Right lobe of liver (tissue), 6 donors: ENCODE measurements around the gene GCGR. TPM values are rescaled to one million over a fixed set of nuclear protein-coding genes. Genes with fewer than 3 reads are reported as not detected.

Experiments used
- ATAC-seq, 4 donors: fragments of 200-7000 bp; cut with Tn5 transposase; one replicate each; pipeline ENCODE4 v1.9.1; 2020; ENCODE audit warnings: mild to moderate bottlenecking in 4 of 4, moderate library complexity in 4 of 4
- DNase-seq, 3 donors: peaks; one replicate each; pipeline ENCODE4 v3.0.0-alpha.2; 2020
- H3K27ac ChIP-seq, 3 donors: fragments of 200-600 bp; one replicate each; pipeline ENCODE4 v1.8.0; 2022
- H3K27me3 ChIP-seq, 2 donors: fragments of 200-600 bp; one replicate each; pipeline ENCODE4 v1.8.0; 2022
- H3K36me3 ChIP-seq, 4 donors: fragments of 200-600 bp; sonication (generic) in 1 of 4; one replicate each; pipeline versions ENCODE4 v1.5.1 to v1.8.0; 2017 to 2022; ENCODE audit warnings: control low read depth in 1 of 4
- H3K4me1 ChIP-seq, 4 donors: fragments of 200-600 bp; sonication (generic) in 1 of 4; one replicate each; pipeline versions ENCODE4 v1.5.1 to v1.8.0; 2017 to 2022; ENCODE audit warnings: control low read depth in 1 of 4
- H3K4me3 ChIP-seq, 3 donors: fragments of 200-600 bp; one replicate each; pipeline ENCODE4 v1.8.0; 2022
- H3K9me3 ChIP-seq, 4 donors: fragments of 200-600 bp; sonication (generic) in 1 of 4; one replicate each; pipeline versions ENCODE4 v1.5.1 to v1.8.0; 2017 to 2022; ENCODE audit warnings: control low read depth in 1 of 4
- CTCF ChIP-seq, 4 donors: fragments of 200-600 bp in 3 of 4; fragments of 450-650 bp in 1 of 4; IDR thresholded peaks; one replicate each; pipeline versions ENCODE4 v1.5.1 to v1.8.0; 2016 to 2022; ENCODE audit warnings: antibody characterized with exemption in 4 of 4, mild to moderate bottlenecking in 2 of 4
- POLR2A ChIP-seq: fragments of 450-650 bp; IDR thresholded peaks from one replicate; pipeline ENCODE4 v1.6.1; 2017; ENCODE audit warnings: antibody characterized with exemption, mild to moderate bottlenecking
- WGBS: methylation state at CpG from one replicate; pipeline ENCODE4 v1.1.6; 2018; ENCODE audit warnings: low coverage, low lambda C conversion rate; ENCODE audit not compliant: insufficient coverage; ENCODE audit errors: missing lambda C conversion rate; 5-methylcytosine and 5-hydroxymethylcytosine counted together
- intact Hi-C, 2 donors: fragments of 100-400 bp; cut with DNase I; formaldehyde crosslinking; loops; one replicate each; pipeline versions ENCODE4 v1.11.2 to v1.14.1; 2022
- total RNA-seq, 6 experiments: library from RNA; depleted of rRNA in 2 of 6; stranded (reverse); fragments of >200 nt in 2 of 6; fragmentation: NEBNext Ultra II Directional in 3 of 6; extraction: Animal tissue kit (Norgen Biotek cat#: 25700) in 3 of 6; gene quantifications; one replicate each; pipeline versions ENCODE4 v1.1.0 to v1.2.4, GENCODE V29; 2016 to 2023
- donor health status: DM: no; HTN: yes; CAD: no.
- donor health status: DM: no; HTN: no; CAD: no.
- donor health status: DM: no; HTN: no; CAD: no.
- donor health status: DM: no; HTN: yes; CAD: no.
- donor health status: DM: no; HTN: yes; CAD: no.

The GCGR gene
- total RNA-seq, 6 experiments from 2014 or later, result 39.5 to 146 (median 68.5) TPM

GRCh38 chr17:81828656-81829055 is 24.7 kb downstream of the GCGR start:
- no peak overlapping the region for H3K4me3 ChIP-seq
- peak in 2 of 3 donors; percentile 19 to 53 for DNase-seq
- no peaks in the 10 kb centered on the region for H3K27me3 ChIP-seq
- TF ChIP-seq POLR2A, result no peak
- no peak for TF ChIP-seq CTCF (IDR thresholded peaks at IDR 0.05)
- no peak for ATAC-seq
- intact Hi-C loops, result no loop called here
- peaks cover 0 to 10% (median 3%) of the 10 kb centered on the region in 4 donors for H3K4me1 ChIP-seq
- no peaks in the 10 kb centered on the region for H3K36me3 ChIP-seq
- WGBS, result 40% methylated on average over 1 of the region's 7 CpGs
- no peak overlapping the region for H3K27ac ChIP-seq
- H3K9me3 ChIP-seq, result no peaks in the 10 kb centered on the region

GRCh38 chr17:81829858-81830257 is 25.9 kb downstream of the GCGR start:
- Histone ChIP-seq H3K27me3 (no peaks in the 10 kb centered on the region), H3K9me3 (no peaks in the 10 kb centered on the region), H3K36me3 (no peaks in the 10 kb centered on the region), H3K27ac (no peak overlapping the region), H3K4me3 (no peak overlapping the region), H3K4me1 (peaks cover 0 to 18% (median 3%) of the 10 kb centered on the region in 4 donors)
- ATAC-seq, result no peak
- DNase-seq, result no peak
- TF ChIP-seq CTCF (IDR thresholded peaks at IDR 0.05) (no peak), POLR2A (no peak)
- intact Hi-C loops, result no loop called here
- WGBS, result no CpG with 5 or more reads among the region's 6 CpGs

DNA sequence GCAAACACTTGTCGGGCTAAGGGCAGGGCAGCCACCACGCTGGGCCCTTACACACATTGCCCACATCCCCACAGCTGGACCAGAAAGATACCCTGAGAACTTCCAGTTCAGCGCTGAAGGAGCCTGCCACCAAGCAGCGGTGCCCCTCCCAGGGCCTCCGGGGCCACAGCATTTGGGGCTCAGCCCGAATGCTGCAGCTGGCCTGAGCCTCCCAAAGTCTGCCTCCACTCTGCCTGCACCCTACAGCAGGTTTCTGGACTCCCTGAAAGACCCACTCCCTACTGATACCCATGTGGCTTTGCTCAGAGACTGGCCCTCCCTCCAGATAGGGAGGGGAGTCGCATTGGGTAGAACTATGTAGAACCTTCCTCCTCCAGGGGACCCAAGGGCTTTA is 27.6 kb downstream of the GCGR start:
- H3K36me3 ChIP-seq, result no peaks in the 10 kb centered on the region
- H3K27me3 ChIP-seq, result no peaks in the 10 kb centered on the region
- TF ChIP-seq POLR2A, result no peak
- no peak for TF ChIP-seq CTCF (IDR thresholded peaks at IDR 0.05)
- H3K9me3 ChIP-seq, result no peaks in the 10 kb centered on the region
- H3K4me3 ChIP-seq, result no peak overlapping the region
- ATAC-seq (no peak), DNase-seq (no peak)
- 80% methylated on average over 7 of the region's 7 CpGs for WGBS
- H3K4me1 ChIP-seq, result peaks cover 0 to 18% (median 3%) of the 10 kb centered on the region in 4 donors
- intact Hi-C loops, result no loop called here
- H3K27ac ChIP-seq, result no peak overlapping the region

GRCh38 chr17:81831957-81832607 is 28.1 kb downstream of the GCGR start:
- Histone ChIP-seq H3K27me3 (no peaks in the 10 kb centered on the region), H3K4me3 (peak overlapping the region; percentile 86 to 91 (median 89)), H3K27ac (peak overlapping the region; percentile 31 to 71 (median 59)), H3K9me3 (no peaks in the 10 kb centered on the region), H3K36me3 (no peaks in the 10 kb centered on the region), H3K4me1 (peaks cover 0 to 18% (median 3%) of the 10 kb centered on the region in 4 donors)
- no peak for DNase-seq
- 17% methylated on average over 14 of the region's 18 CpGs for WGBS
- intact Hi-C loops, result no loop called here
- no peak for ATAC-seq
- TF ChIP-seq POLR2A, result no peak

GRCh38 chr17:81832608-81833159 is 28.7 kb downstream of the GCGR start:
- Histone ChIP-seq H3K27ac (peak overlapping the region; percentile 31 to 71 (median 59)), H3K36me3 (no peaks in the 10 kb centered on the region), H3K4me1 (peaks cover 0 to 18% (median 3%) of the 10 kb centered on the region in 4 donors), H3K9me3 (no peaks in the 10 kb centered on the region), H3K4me3 (peak overlapping the region; percentile 86 to 91 (median 89)), H3K27me3 (no peaks in the 10 kb centered on the region)
- peak in 1 of 3 donors; percentile 52 for DNase-seq
- peak in 2 of 4 donors; percentile 5 to 9 for ATAC-seq
- TF ChIP-seq POLR2A (no peak), CTCF (IDR thresholded peaks at IDR 0.05) (no peak)
- intact Hi-C loops, result no loop called here
- WGBS, result under 1% methylated on average over 24 of the region's 65 CpGs
